ENCODE results near the gene SGPL1. TPM values are rescaled to one million over a fixed set of nuclear protein-coding genes. Genes with fewer than 3 reads are reported as not detected.

Gene SGPL1
- total RNA-seq, 6 experiments from 2014 or later: 33.2 to 50.1 (median 38.0) TPM

GRCh38 chr10:70807556-70807955, 8.2 kb upstream of the SGPL1 start:
- no peaks in the 10 kb centered on the region for H3K27me3 ChIP-seq
- no peaks in the 10 kb centered on the region for H3K36me3 ChIP-seq
- H3K4me3 ChIP-seq: no peak overlapping the region
- no peak for DNase-seq
- no peaks in the 10 kb centered on the region for H3K9me3 ChIP-seq
- H3K27ac ChIP-seq: no peak overlapping the region
- no peak for ATAC-seq
- 55% methylated on average over 2 of the region's 3 CpGs for WGBS (ENCODE audit: insufficient coverage, low coverage, low lambda C conversion rate, missing lambda C conversion rate)
- intact Hi-C loops (cut with DNase I): no loop called here
- H3K4me1 ChIP-seq: no peaks in the 10 kb centered on the region
- no peak for TF ChIP-seq POLR2A (IDR thresholded peaks at IDR 0.05)
- TF ChIP-seq, protein P1, sequence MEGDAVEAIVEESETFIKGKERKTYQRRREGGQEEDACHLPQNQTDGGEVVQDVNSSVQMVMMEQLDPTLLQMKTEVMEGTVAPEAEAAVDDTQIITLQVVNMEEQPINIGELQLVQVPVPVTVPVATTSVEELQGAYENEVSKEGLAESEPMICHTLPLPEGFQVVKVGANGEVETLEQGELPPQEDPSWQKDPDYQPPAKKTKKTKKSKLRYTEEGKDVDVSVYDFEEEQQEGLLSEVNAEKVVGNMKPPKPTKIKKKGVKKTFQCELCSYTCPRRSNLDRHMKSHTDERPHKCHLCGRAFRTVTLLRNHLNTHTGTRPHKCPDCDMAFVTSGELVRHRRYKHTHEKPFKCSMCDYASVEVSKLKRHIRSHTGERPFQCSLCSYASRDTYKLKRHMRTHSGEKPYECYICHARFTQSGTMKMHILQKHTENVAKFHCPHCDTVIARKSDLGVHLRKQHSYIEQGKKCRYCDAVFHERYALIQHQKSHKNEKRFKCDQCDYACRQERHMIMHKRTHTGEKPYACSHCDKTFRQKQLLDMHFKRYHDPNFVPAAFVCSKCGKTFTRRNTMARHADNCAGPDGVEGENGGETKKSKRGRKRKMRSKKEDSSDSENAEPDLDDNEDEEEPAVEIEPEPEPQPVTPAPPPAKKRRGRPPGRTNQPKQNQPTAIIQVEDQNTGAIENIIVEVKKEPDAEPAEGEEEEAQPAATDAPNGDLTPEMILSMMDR (IDR thresholded peaks at IDR 0.05): no peak

DNA sequence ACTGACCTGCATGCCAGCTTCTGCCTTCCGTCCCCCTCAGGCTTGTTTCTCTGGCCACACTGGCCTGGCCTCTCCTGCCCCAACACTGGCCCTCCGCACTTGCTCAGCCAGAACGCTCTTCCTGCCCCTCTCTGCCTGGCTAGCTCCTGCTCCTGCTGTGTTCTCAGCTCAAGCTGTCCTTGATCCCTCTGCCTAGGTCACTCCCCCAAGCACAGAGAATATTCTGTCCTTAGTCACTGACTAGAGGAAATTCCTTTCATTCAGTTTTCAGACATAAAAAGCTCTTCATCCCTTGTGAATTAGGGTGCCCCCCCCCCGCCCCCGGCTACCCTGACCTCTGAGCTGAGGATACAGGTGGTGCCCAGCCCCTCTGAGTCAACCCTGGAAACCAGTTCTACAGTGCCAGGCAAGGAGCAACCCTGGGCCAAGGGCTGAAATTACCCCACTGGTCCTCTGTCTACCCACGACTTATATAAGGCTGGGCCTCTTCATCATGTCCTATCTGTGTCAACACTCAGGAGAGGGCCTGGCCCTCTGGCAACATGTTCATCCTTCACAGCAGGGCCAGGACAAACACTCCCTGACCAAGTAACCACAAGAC, 6.6 kb upstream of the SGPL1 start:
- H3K9me3 ChIP-seq: no peaks in the 10 kb centered on the region
- no peak overlapping the region for H3K27ac ChIP-seq
- 90% methylated on average over 2 of the region's 6 CpGs for WGBS (ENCODE audit: insufficient coverage, low coverage, low lambda C conversion rate, missing lambda C conversion rate)
- no peak for DNase-seq
- TF ChIP-seq POLR2A (IDR thresholded peaks at IDR 0.05): no peak
- TF ChIP-seq, protein P1 (IDR thresholded peaks at IDR 0.05): no peak
- ATAC-seq: no peak
- H3K4me1 ChIP-seq: no peaks in the 10 kb centered on the region
- intact Hi-C loops (cut with DNase I): no loop called here
- H3K27me3 ChIP-seq: no peaks in the 10 kb centered on the region
- no peaks in the 10 kb centered on the region for H3K36me3 ChIP-seq
- H3K4me3 ChIP-seq: no peak overlapping the region

- intact Hi-C loops (cut with DNase I): loop anchor here (5.0 kb wide), 1 partner anchor 73 kb away; no protein-coding TSS in a partner anchor
- 78% methylated on average over 1 of the region's 2 CpGs for WGBS (ENCODE audit: insufficient coverage, low coverage, low lambda C conversion rate, missing lambda C conversion rate)
These were observed 6.0 kb upstream of the SGPL1 start for GRCh38 chr10:70809726-70810125.

GRCh38 chr10:70810967-70811366, 4.8 kb upstream of the SGPL1 start:
- Histone ChIP-seq H3K27me3 (no peaks in the 10 kb centered on the region), H3K36me3 (no peaks in the 10 kb centered on the region), H3K4me1 (no peaks in the 10 kb centered on the region), H3K4me3 (no peak overlapping the region), H3K9me3 (no peaks in the 10 kb centered on the region), H3K27ac (no peak overlapping the region)
- DNase-seq: no peak
- no peak for TF ChIP-seq POLR2A (IDR thresholded peaks at IDR 0.05)
- TF ChIP-seq, protein P1 (IDR thresholded peaks at IDR 0.05): no peak
- no peak for ATAC-seq
- 0% methylated on average over 1 of the region's 1 CpG for WGBS (ENCODE audit: insufficient coverage, low coverage, low lambda C conversion rate, missing lambda C conversion rate)
- intact Hi-C loops (cut with DNase I): loop anchor here (5.0 kb wide), 1 partner anchor 71 kb away; no protein-coding TSS in a partner anchor

More at GRCh38 chr10:70809726-70810125, 6.0 kb upstream of the SGPL1 start:
- no peak overlapping the region for H3K4me3 ChIP-seq
- no peaks in the 10 kb centered on the region for H3K9me3 ChIP-seq
- no peak for ATAC-seq
- TF ChIP-seq, protein P1 (IDR thresholded peaks at IDR 0.05): no peak
- H3K27ac ChIP-seq: no peak overlapping the region
- no peaks in the 10 kb centered on the region for H3K27me3 ChIP-seq
- no peak for DNase-seq
- no peaks in the 10 kb centered on the region for H3K36me3 ChIP-seq
- H3K4me1 ChIP-seq: no peaks in the 10 kb centered on the region
